Endothelial cell (in vitro differentiated cells): ENCODE data around the gene DEFB114. TPM values are rescaled to one million over a fixed set of nuclear protein-coding genes. Genes with fewer than 3 reads are reported as not detected.

Source experiments
- DNase-seq: peaks from one replicate; pipeline ENCODE4 v3.0.0; 2021; ENCODE audit warnings: low spot score
- H3K27ac Mint-ChIP-seq: one replicate; pipeline ENCODE4 v1.8.0; 2021; ENCODE audit warnings: mixed read lengths, inconsistent platforms; ENCODE audit not compliant: unreplicated experiment
- H3K27me3 Mint-ChIP-seq: one replicate; pipeline ENCODE4 v1.8.0; 2021; ENCODE audit warnings: mild to moderate bottlenecking, moderate library complexity, mixed read lengths, inconsistent platforms; ENCODE audit not compliant: unreplicated experiment
- H3K36me3 Mint-ChIP-seq: one replicate; pipeline ENCODE4 v1.8.0; 2021; ENCODE audit warnings: mild to moderate bottlenecking, low read depth, mixed read lengths, inconsistent platforms; ENCODE audit not compliant: unreplicated experiment
- H3K4me1 Mint-ChIP-seq: one replicate; pipeline ENCODE4 v1.8.0; 2021; ENCODE audit warnings: mild to moderate bottlenecking, mixed read lengths, inconsistent platforms; ENCODE audit not compliant: unreplicated experiment
- H3K4me3 Mint-ChIP-seq: one replicate; pipeline ENCODE4 v1.8.0; 2021; ENCODE audit warnings: mild to moderate bottlenecking, mixed read lengths, inconsistent platforms; ENCODE audit not compliant: unreplicated experiment
- H3K9me3 Mint-ChIP-seq: one replicate; pipeline ENCODE4 v1.8.0; 2021; ENCODE audit warnings: mixed read lengths, inconsistent platforms; ENCODE audit not compliant: unreplicated experiment
- total RNA-seq: library from RNA; stranded (reverse); fragmentation: NEBNext Ultra II Directional; extraction: Animal tissue kit (Norgen Biotek cat#: 25700); gene quantifications from one replicate; pipeline ENCODE4 v1.2.1, GENCODE V29; 2021; ENCODE audit not compliant: unreplicated experiment
- TF ChIP-seq, protein P1 (sequence below): fragments of 200-600 bp; sonication (generic); IDR thresholded peaks from one replicate; pipeline ENCODE4 v1.5.0; 2021; ENCODE audit warnings: antibody characterized with exemption; ENCODE audit not compliant: unreplicated experiment

DEFB114 gene
- total RNA-seq, 1 donor from 2014 or later = not detected

GRCh38 chr6:49933526-49933925, 30.4 kb downstream of the DEFB114 start:
- TF ChIP-seq, protein P1, sequence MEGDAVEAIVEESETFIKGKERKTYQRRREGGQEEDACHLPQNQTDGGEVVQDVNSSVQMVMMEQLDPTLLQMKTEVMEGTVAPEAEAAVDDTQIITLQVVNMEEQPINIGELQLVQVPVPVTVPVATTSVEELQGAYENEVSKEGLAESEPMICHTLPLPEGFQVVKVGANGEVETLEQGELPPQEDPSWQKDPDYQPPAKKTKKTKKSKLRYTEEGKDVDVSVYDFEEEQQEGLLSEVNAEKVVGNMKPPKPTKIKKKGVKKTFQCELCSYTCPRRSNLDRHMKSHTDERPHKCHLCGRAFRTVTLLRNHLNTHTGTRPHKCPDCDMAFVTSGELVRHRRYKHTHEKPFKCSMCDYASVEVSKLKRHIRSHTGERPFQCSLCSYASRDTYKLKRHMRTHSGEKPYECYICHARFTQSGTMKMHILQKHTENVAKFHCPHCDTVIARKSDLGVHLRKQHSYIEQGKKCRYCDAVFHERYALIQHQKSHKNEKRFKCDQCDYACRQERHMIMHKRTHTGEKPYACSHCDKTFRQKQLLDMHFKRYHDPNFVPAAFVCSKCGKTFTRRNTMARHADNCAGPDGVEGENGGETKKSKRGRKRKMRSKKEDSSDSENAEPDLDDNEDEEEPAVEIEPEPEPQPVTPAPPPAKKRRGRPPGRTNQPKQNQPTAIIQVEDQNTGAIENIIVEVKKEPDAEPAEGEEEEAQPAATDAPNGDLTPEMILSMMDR = no peak
- H3K36me3 Mint-ChIP-seq = no peaks in the 10 kb centered on the region
- no peak for DNase-seq

DNA sequence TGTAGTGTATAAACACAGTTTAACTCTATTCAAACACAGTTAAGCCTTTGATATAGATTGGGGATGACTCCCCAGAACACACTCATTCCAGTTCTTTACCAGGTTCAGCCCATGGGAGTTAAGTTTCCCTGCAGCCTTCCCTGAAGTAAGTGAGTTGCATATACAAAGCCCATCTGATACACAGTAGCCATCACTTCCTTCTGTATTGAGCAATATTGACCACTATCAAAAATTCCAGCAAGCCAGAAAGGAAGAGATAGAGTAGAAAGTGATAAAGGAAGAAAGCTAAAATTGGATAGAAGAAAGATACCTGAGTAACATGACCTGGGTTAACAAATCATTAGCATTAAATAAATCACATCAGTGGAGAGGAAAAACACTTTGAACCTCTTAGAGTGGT, 34.6 kb downstream of the DEFB114 start:
- H3K36me3 Mint-ChIP-seq = no peaks in the 10 kb centered on the region
- no peaks in the 10 kb centered on the region for H3K9me3 Mint-ChIP-seq
- TF ChIP-seq, protein P1 = no peak
- no peak for DNase-seq
- no peak overlapping the region for H3K4me3 Mint-ChIP-seq
- no peaks in the 10 kb centered on the region for H3K27me3 Mint-ChIP-seq
- no peaks in the 10 kb centered on the region for H3K4me1 Mint-ChIP-seq
- H3K27ac Mint-ChIP-seq = no peak overlapping the region

More at GRCh38 chr6:49933526-49933925, 30.4 kb downstream of the DEFB114 start:
- H3K4me3 Mint-ChIP-seq = no peak overlapping the region
- H3K9me3 Mint-ChIP-seq = no peaks in the 10 kb centered on the region
- no peaks in the 10 kb centered on the region for H3K4me1 Mint-ChIP-seq
- no peak overlapping the region for H3K27ac Mint-ChIP-seq
- H3K27me3 Mint-ChIP-seq = no peaks in the 10 kb centered on the region

GRCh38 chr6:49923826-49924225, 40.1 kb downstream of the DEFB114 start:
- Mint-ChIP-seq H3K4me1 (no peaks in the 10 kb centered on the region), H3K36me3 (no peaks in the 10 kb centered on the region), H3K9me3 (no peaks in the 10 kb centered on the region), H3K27ac (no peak overlapping the region), H3K4me3 (no peak overlapping the region), H3K27me3 (no peaks in the 10 kb centered on the region)
- TF ChIP-seq, protein P1 = no peak
- no peak for DNase-seq

DNA sequence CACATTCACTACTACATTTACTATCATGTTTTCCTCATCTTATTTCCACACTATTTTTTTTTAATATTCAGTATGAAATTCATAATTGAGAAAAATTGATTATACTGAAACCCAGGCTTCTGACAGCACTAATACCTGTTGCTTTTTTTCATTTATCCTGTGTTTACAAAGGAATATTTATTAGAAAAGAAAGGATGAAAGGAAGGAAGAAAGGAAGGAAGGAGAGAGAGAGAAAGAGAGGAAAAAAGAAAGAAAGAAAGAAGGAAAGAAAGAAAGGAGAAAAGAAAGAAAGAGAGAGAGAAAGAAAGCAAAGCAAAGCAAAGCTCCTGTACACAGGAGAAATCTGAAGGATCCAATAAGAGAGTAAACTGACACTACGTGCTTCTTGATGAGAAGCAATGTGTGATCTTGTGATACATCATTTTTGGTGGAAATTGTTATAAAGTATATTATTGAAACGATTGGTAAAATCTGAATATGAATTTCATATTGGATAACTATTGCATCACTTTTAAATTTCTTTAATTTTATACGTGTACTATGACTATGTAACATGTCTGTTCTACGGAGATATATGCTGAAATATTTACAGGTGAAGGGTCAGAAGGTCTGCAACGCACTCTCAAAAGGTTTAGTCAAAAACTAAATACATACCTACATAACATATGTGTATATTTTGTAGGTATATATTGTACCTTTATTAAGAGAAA, 43.9 kb downstream of the DEFB114 start:
- H3K9me3 Mint-ChIP-seq = no peaks in the 10 kb centered on the region
- H3K4me1 Mint-ChIP-seq = no peaks in the 10 kb centered on the region
- H3K4me3 Mint-ChIP-seq = no peak overlapping the region
- no peak overlapping the region for H3K27ac Mint-ChIP-seq
- no peaks in the 10 kb centered on the region for H3K27me3 Mint-ChIP-seq
- no peaks in the 10 kb centered on the region for H3K36me3 Mint-ChIP-seq
- TF ChIP-seq, protein P1 = no peak
- DNase-seq = no peak

- no peaks in the 10 kb centered on the region for H3K27me3 Mint-ChIP-seq
- no peaks in the 10 kb centered on the region for H3K9me3 Mint-ChIP-seq
- DNase-seq = no peak
- H3K27ac Mint-ChIP-seq = no peak overlapping the region
- H3K4me1 Mint-ChIP-seq = no peaks in the 10 kb centered on the region
- no peak overlapping the region for H3K4me3 Mint-ChIP-seq
- H3K36me3 Mint-ChIP-seq = no peaks in the 10 kb centered on the region
- TF ChIP-seq, protein P1 = no peak
Observed at GRCh38 chr6:49919261-49919660, 44.7 kb downstream of the DEFB114 start.
